ENCODE data around the gene POLR3K. TPM values are rescaled to one million over a fixed set of nuclear protein-coding genes. Genes with fewer than 3 reads are reported as not detected.
"Not testable (repeated sequence)": the region's sequence is repeated elsewhere in the genome, so short reads cannot be mapped to it uniquely, and the experiment has no call there.

Gene POLR3K
- total RNA-seq, 1 experiment from 2014 or later: 22.7 TPM

GRCh38 chr16:50769-51591, 2.4 kb downstream of the POLR3K start (continued):
- TF ChIP-seq, protein P1, sequence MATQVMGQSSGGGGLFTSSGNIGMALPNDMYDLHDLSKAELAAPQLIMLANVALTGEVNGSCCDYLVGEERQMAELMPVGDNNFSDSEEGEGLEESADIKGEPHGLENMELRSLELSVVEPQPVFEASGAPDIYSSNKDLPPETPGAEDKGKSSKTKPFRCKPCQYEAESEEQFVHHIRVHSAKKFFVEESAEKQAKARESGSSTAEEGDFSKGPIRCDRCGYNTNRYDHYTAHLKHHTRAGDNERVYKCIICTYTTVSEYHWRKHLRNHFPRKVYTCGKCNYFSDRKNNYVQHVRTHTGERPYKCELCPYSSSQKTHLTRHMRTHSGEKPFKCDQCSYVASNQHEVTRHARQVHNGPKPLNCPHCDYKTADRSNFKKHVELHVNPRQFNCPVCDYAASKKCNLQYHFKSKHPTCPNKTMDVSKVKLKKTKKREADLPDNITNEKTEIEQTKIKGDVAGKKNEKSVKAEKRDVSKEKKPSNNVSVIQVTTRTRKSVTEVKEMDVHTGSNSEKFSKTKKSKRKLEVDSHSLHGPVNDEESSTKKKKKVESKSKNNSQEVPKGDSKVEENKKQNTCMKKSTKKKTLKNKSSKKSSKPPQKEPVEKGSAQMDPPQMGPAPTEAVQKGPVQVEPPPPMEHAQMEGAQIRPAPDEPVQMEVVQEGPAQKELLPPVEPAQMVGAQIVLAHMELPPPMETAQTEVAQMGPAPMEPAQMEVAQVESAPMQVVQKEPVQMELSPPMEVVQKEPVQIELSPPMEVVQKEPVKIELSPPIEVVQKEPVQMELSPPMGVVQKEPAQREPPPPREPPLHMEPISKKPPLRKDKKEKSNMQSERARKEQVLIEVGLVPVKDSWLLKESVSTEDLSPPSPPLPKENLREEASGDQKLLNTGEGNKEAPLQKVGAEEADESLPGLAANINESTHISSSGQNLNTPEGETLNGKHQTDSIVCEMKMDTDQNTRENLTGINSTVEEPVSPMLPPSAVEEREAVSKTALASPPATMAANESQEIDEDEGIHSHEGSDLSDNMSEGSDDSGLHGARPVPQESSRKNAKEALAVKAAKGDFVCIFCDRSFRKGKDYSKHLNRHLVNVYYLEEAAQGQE (IDR thresholded peaks at IDR 0.05; ENCODE audit: low read depth): no peak
- TF ChIP-seq EGR1 (IDR thresholded peaks at IDR 0.05; ENCODE audit: low read depth) (no peak), FOSL1 (IDR thresholded peaks at IDR 0.05; ENCODE audit: low read depth) (no peak), ZFX (IDR thresholded peaks at IDR 0.05) (no peak)
- TF ChIP-seq, protein P2, sequence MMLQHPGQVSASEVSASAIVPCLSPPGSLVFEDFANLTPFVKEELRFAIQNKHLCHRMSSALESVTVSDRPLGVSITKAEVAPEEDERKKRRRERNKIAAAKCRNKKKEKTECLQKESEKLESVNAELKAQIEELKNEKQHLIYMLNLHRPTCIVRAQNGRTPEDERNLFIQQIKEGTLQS (IDR thresholded peaks at IDR 0.05): no peak

GRCh38 chr16:47234-47633, 6.2 kb downstream of the POLR3K start:
- intact Hi-C loops (cut with micrococcal nuclease): no loop called here
- TF ChIP-seq SRF (IDR thresholded peaks at IDR 0.05; ENCODE audit: low read depth) (no peak), ZNF274 (IDR thresholded peaks at IDR 0.05; ENCODE audit: low read depth, low read length) (no peak), RAD21 (IDR thresholded peaks at IDR 0.05; ENCODE audit: low read depth) (no peak), SIN3A (IDR thresholded peaks at IDR 0.05; ENCODE audit: low read depth) (no peak), POLR2A (IDR thresholded peaks at IDR 0.05; ENCODE audit: borderline replicate concordance, extremely low read depth, insufficient read depth, insufficient read length) (no peak), EGR1 (IDR thresholded peaks at IDR 0.05; ENCODE audit: low read depth) (no peak), TCF7L2 (IDR thresholded peaks at IDR 0.05; ENCODE audit: borderline replicate concordance, extremely low read depth, insufficient read depth, insufficient read length) (no peak), SP1 (IDR thresholded peaks at IDR 0.05; ENCODE audit: low read depth) (no peak), POLR2AphosphoS5 (IDR thresholded peaks at IDR 0.05; ENCODE audit: low read depth, low read length) (no peak)
- TF ChIP-seq, protein P2 (IDR thresholded peaks at IDR 0.05): no peak
- Histone ChIP-seq H3K27ac (ENCODE audit: low read depth, low read length) (no peak overlapping the region), H3K27me3 (ENCODE audit: insufficient read depth, low read length) (no peaks in the 10 kb centered on the region), H3K79me2 (ENCODE audit: insufficient read depth, low read length) (peaks cover 28% of the 10 kb centered on the region), H3K4me3 (replicated peaks in 1 of 2; ENCODE audit: low read depth in 1 of 2, low read length in 2 of 2) (no peak overlapping the region), H4K20me1 (ENCODE audit: insufficient read depth) (no peaks in the 10 kb centered on the region), H3K9me2 (ENCODE audit: insufficient read depth) (no peaks in the 10 kb centered on the region), H2AFZ (ENCODE audit: low read depth, low read length, poor library complexity, severe bottlenecking) (no peak overlapping the region), H3K4me2 (ENCODE audit: low read length) (no peak overlapping the region), H3K9ac (ENCODE audit: low read length) (no peak overlapping the region), H3K4me1 (ENCODE audit: control insufficient read depth in 1 of 2, insufficient read depth in 2 of 2, low read length in 2 of 2) (no peaks in the 10 kb centered on the region), H3K36me3 (ENCODE audit: control insufficient read depth in 1 of 2, insufficient read depth in 2 of 2, low read length in 2 of 2) (peaks cover 0 to 14% of the 10 kb centered on the region in 2 experiments; a peak in 3 of 4 replicates), H3K9me3 (ENCODE audit: control insufficient read depth in 1 of 2, insufficient read depth in 1 of 2, low read depth in 1 of 2, low read length in 2 of 2) (no peaks in the 10 kb centered on the region)
- ATAC-seq (no peak), DNase-seq (ENCODE audit: low read depth, low spot score) (no peak)
- ChIA-PET RAD21 (ENCODE audit: low non-redundant PET in 1 of 2, low total read pairs in 2 of 2, uncharacterized antibody in 2 of 2, unreplicated experiment in 2 of 2) (no interaction called here), POLR2A (no interaction called here), CTCF (no interaction called here)
- no TSS peak for BruUV-seq (replicated peaks)

- H3K27me3 ChIP-seq (ENCODE audit: insufficient read depth, low read length); H3K9ac ChIP-seq (ENCODE audit: low read length); H3K9me2 ChIP-seq (ENCODE audit: insufficient read depth); H3K4me2 ChIP-seq (ENCODE audit: low read length); POLR2A ChIA-PET; RAD21 ChIA-PET (ENCODE audit: low non-redundant PET in 1 of 2, low total read pairs in 2 of 2, uncharacterized antibody in 2 of 2, unreplicated experiment in 2 of 2); intact Hi-C loops (cut with micrococcal nuclease); H3K4me1 ChIP-seq (ENCODE audit: control insufficient read depth in 1 of 2, insufficient read depth in 2 of 2, low read length in 2 of 2); H3K9me3 ChIP-seq (ENCODE audit: control insufficient read depth in 1 of 2, insufficient read depth in 1 of 2, low read depth in 1 of 2, low read length in 2 of 2); BruUV-seq (replicated peaks); H2AFZ ChIP-seq (ENCODE audit: low read depth, low read length, poor library complexity, severe bottlenecking); H3K27ac ChIP-seq (ENCODE audit: low read depth, low read length); ATAC-seq; H3K4me3 ChIP-seq (replicated peaks in 1 of 2; ENCODE audit: low read depth in 1 of 2, low read length in 2 of 2); DNase-seq (ENCODE audit: low read depth, low spot score); CTCF ChIA-PET; H4K20me1 ChIP-seq (ENCODE audit: insufficient read depth): not testable (repeated sequence)
- Histone ChIP-seq H3K79me2 (ENCODE audit: insufficient read depth, low read length) (peaks cover 22% of the 10 kb centered on the region), H3K36me3 (ENCODE audit: control insufficient read depth in 1 of 2, insufficient read depth in 2 of 2, low read length in 2 of 2) (peaks cover 0 to 14% of the 10 kb centered on the region in 2 experiments; a peak in 3 of 4 replicates)
These were observed 6.9 kb downstream of the POLR3K start for GRCh38 chr16:46510-46909.
